ENCODE results near the gene KRI1. TPM values are rescaled to one million over a fixed set of nuclear protein-coding genes. Genes with fewer than 3 reads are reported as not detected.

Gene KRI1
- 10 to 100 TPM; 10.4 to 17.4 (median 12.4) TPM for total RNA-seq

- no peak for TF ChIP-seq CTCF (IDR thresholded peaks at IDR 0.05; ENCODE audit: low read depth)
These were observed at the start of gene KRI1 for GRCh38 chr19:10565567-10566407. KRI1 (minus strand) TSS chr19:10566010; CDS start chr19:10565999, 11 bp downstream.

- no peak for TF ChIP-seq CTCF (IDR thresholded peaks at IDR 0.05; ENCODE audit: low read depth)
These were observed 46.8 kb upstream of the KRI1 start for GRCh38 chr19:10612499-10613119.

- TF ChIP-seq CTCF (IDR thresholded peaks at IDR 0.05; ENCODE audit: low read depth), result no peak
These were observed 46.1 kb upstream of the KRI1 start for GRCh38 chr19:10611907-10612306.

- TF ChIP-seq CTCF (IDR thresholded peaks at IDR 0.05; ENCODE audit: low read depth), result no peak
These were observed 38.7 kb upstream of the KRI1 start for GRCh38 chr19:10604460-10604980.

- TF ChIP-seq CTCF (IDR thresholded peaks at IDR 0.05; ENCODE audit: low read depth), result no peak
These were observed 38.2 kb upstream of the KRI1 start for GRCh38 chr19:10603873-10604459.

GRCh38 chr19:10603084-10603872, 37.5 kb upstream of the KRI1 start:
- TF ChIP-seq CTCF (IDR thresholded peaks at IDR 0.05; ENCODE audit: low read depth), result no peak
